Endothelial cell of umbilical vein (primary cell): ENCODE results near the gene KCNA2. TPM values are rescaled to one million over a fixed set of nuclear protein-coding genes. Genes with fewer than 3 reads are reported as not detected.

Source experiments
- BruUV-seq: library from RNA; stranded (reverse); fragments of 400-500 nt; replicated peaks from 2 replicates; lab custom pipeline; 2021; lab: Mats Ljungman, UMichigan
- CTCF ChIA-PET: fragments of 300-600, 350-600 bp; sonication (Branson Sonifier 250); formaldehyde crosslinking; loops from one replicate; lab custom pipeline; 2021; ENCODE audit warnings: antibody characterized with exemption, inconsistent platforms; lab: Charles Lee
- POLR2A ChIA-PET: fragments of 300-600, 350-600 bp; sonication (Branson Sonifier 250); formaldehyde crosslinking; loops from one replicate; lab custom pipeline; 2021; ENCODE audit warnings: antibody characterized with exemption, inconsistent platforms; lab: Charles Lee
- DNase-seq: peaks from one replicate; pipeline ENCODE4 v3.0.0-alpha.2; 2011; ENCODE audit warnings: low read depth, low spot score
- FAIRE-seq: peaks from 2 replicates; lab custom pipeline; 2011; peaks lifted over from hg19 to GRCh38; lab: Jason Lieb, UNC
- H2AFZ ChIP-seq: 2 replicates; pipeline ENCODE4 v1.6.0; 2012; ENCODE audit warnings: low read depth, low read length, control low read depth, inconsistent platforms
- H3K27ac ChIP-seq: 2 replicates; pipeline ENCODE4 v1.5.1; 2011; ENCODE audit warnings: low read depth, mild to moderate bottlenecking, control low read depth, low read length, moderate library complexity; ENCODE audit not compliant: insufficient read depth
- H3K27me3 ChIP-seq, 2 experiments: 2 replicates each; pipeline versions ENCODE4 v1.6.0 to v1.6.1; 2011; ENCODE audit warnings: low read length in 2 of 2, mixed read lengths in 1 of 2; ENCODE audit not compliant: control insufficient read depth in 2 of 2, insufficient read depth in 2 of 2
- H3K36me3 ChIP-seq, 2 experiments: 2 replicates in 1 of 2; 3 replicates in 1 of 2; pipeline ENCODE4 v1.5.1; 2011; ENCODE audit warnings: low read length in 2 of 2, mild to moderate bottlenecking in 1 of 2, moderate library complexity in 1 of 2; ENCODE audit not compliant: control insufficient read depth in 2 of 2, insufficient read depth in 2 of 2; ENCODE audit errors: extremely low read depth in 1 of 2
- H3K4me1 ChIP-seq: 3 replicates; pipeline ENCODE4 v1.5.1; 2011; ENCODE audit warnings: mild to moderate bottlenecking, low read length; ENCODE audit not compliant: control insufficient read depth, insufficient read depth; ENCODE audit errors: extremely low read depth
- H3K4me2 ChIP-seq: 2 replicates; pipeline ENCODE4 v1.6.1; 2011; ENCODE audit warnings: low read length, control low read depth, mixed read lengths; ENCODE audit not compliant: insufficient read depth
- H3K4me3 ChIP-seq, 3 experiments: fragments of 200-600 bp in 1 of 3; sonication (generic), shearing (Covaris generic) in 1 of 3; replicated peaks in 1 of 3; 2 replicates each; pipeline ENCODE4 v1.5.1; 2011 to 2016; ENCODE audit warnings: control low read depth in 3 of 3, low read length in 3 of 3, mild to moderate bottlenecking in 2 of 3, inconsistent platforms in 1 of 3, low read depth in 1 of 3, moderate library complexity in 1 of 3; ENCODE audit not compliant: insufficient read depth in 1 of 3
- H3K79me2 ChIP-seq: 2 replicates; pipeline ENCODE4 v1.6.0; 2012; ENCODE audit warnings: low read length, inconsistent platforms; ENCODE audit not compliant: control insufficient read depth, insufficient read depth
- H3K9ac ChIP-seq: replicated peaks from 2 replicates; pipeline ENCODE3; 2011; ENCODE audit warnings: low read length, control low read depth; ENCODE audit not compliant: insufficient read depth; ENCODE audit errors: extremely low read depth
- H3K9me1 ChIP-seq: replicated peaks from 3 replicates; pipeline ENCODE4 v1.6.0; 2011; ENCODE audit warnings: mild to moderate bottlenecking, low read length; ENCODE audit not compliant: control insufficient read depth, insufficient read depth; ENCODE audit errors: extremely low read depth
- H3K9me3 ChIP-seq: replicated peaks from 2 replicates; pipeline ENCODE4 v1.5.1; 2012; ENCODE audit warnings: low read length, inconsistent platforms; ENCODE audit not compliant: control insufficient read depth, insufficient read depth
- H4K20me1 ChIP-seq: replicated peaks from 2 replicates; pipeline ENCODE3; 2011; ENCODE audit warnings: mild to moderate bottlenecking, low read length; ENCODE audit not compliant: control insufficient read depth, insufficient read depth; ENCODE audit errors: extremely low read depth
- CTCF ChIP-seq, 2 donors: IDR thresholded peaks; 1 replicate in 1 of 2; 2 replicates in 1 of 2; pipeline ENCODE4 v1.5.1; 2011; ENCODE audit warnings: low read length in 2 of 2, mild to moderate bottlenecking in 2 of 2, moderate library complexity in 2 of 2, control low read depth in 1 of 2, inconsistent platforms in 1 of 2, low read depth in 1 of 2; ENCODE audit not compliant: insufficient read depth in 1 of 2; ENCODE audit errors: extremely low read depth in 1 of 2
- EZH2 ChIP-seq: IDR thresholded peaks from 2 replicates; pipeline ENCODE4 v1.6.1; 2012; ENCODE audit warnings: borderline replicate concordance, low read depth, mild to moderate bottlenecking, moderate library complexity, low read length, inconsistent platforms; ENCODE audit not compliant: severe bottlenecking
- FOS ChIP-seq: IDR thresholded peaks from 2 replicates; pipeline ENCODE4 v1.6.1; 2011; ENCODE audit warnings: mild to moderate bottlenecking, low read length, moderate library complexity, borderline replicate concordance; ENCODE audit not compliant: insufficient read depth
- GATA2 ChIP-seq: IDR thresholded peaks from 2 replicates; pipeline ENCODE4 v1.7.0; 2011; ENCODE audit warnings: low read depth, mild to moderate bottlenecking, moderate library complexity, mixed read lengths, low read length; ENCODE audit not compliant: insufficient read length, insufficient read depth
- JUN ChIP-seq: IDR thresholded peaks from 2 replicates; pipeline ENCODE4 v1.6.1; 2011; ENCODE audit warnings: borderline replicate concordance, low read depth; ENCODE audit not compliant: insufficient read length, insufficient read depth
- MAX ChIP-seq: IDR thresholded peaks from 2 replicates; pipeline ENCODE4 v1.6.1; 2011; ENCODE audit not compliant: insufficient read depth, insufficient read length
- MYC ChIP-seq: IDR thresholded peaks from one replicate; pipeline ENCODE4 v1.6.1; 2011; ENCODE audit warnings: mild to moderate bottlenecking, low read depth, low read length
- POLR2A ChIP-seq: IDR thresholded peaks from 2 replicates; pipeline ENCODE4 v1.6.1; 2012; ENCODE audit warnings: low read depth, mild to moderate bottlenecking, control low read depth, low read length
- POLR2AphosphoS5 ChIP-seq: IDR thresholded peaks from 2 replicates; pipeline ENCODE4 v1.6.1; 2012; ENCODE audit warnings: low read depth, mild to moderate bottlenecking, control low read depth, low read length, moderate library complexity; ENCODE audit not compliant: insufficient read depth
- dilution Hi-C: fragments of 300-500 bp; cut with MboI; formaldehyde crosslinking; loops from one replicate; pipeline ENCODE4 v1.15.0; 2019; ENCODE audit warnings: low sequenced_read_pairs; ENCODE audit not compliant: extremely low pct_ligation_motif_present
- intact Hi-C: fragments of 100-400 bp; cut with micrococcal nuclease; formaldehyde crosslinking; loops from one replicate; pipeline ENCODE4 v1.10.0; 2022
- polyA plus RNA-seq, 4 experiments: library from polyadenylated mRNA; depleted of rRNA in 3 of 4; stranded (reverse) in 3 of 4; unstranded in 1 of 4; fragments of >200 nt; gene quantifications; 2 replicates each; pipeline versions ENCODE4 v1.2.1 to v1.2.3, GENCODE V29; 2011 to 2012; ENCODE audit warnings: missing spikeins in 1 of 4
- total RNA-seq: library from RNA; stranded (reverse); gene quantifications from 2 replicates; pipeline ENCODE4 v1.2.3, GENCODE V29; 2021

KCNA2 gene
- total and polyA plus RNA-seq, 2 donors (not counting 3 experiments of a cell fraction or from before 2014, with no cell fraction given) = not detected

GRCh38 chr1:110565565-110565964 is 40.6 kb downstream of the KCNA2 start:
- Histone ChIP-seq H3K4me3 (no peak overlapping the region), H3K4me2 (no peak overlapping the region), H2AFZ (no peak overlapping the region), H3K27ac (no peak overlapping the region), H3K9me3 (no peaks in the 10 kb centered on the region), H3K4me1 (no peaks in the 10 kb centered on the region), H3K79me2 (no peaks in the 10 kb centered on the region), H3K9me1 (no peaks in the 10 kb centered on the region), H3K9ac (no peak overlapping the region), H3K36me3 (no peaks in the 10 kb centered on the region), H3K27me3 (no peaks in the 10 kb centered on the region), H4K20me1 (no peaks in the 10 kb centered on the region)
- POLR2A ChIA-PET = no interaction called here
- intact Hi-C loops (no loop called here), dilution Hi-C loops (no loop called here)
- BruUV-seq = no TSS peak
- no peak for DNase-seq
- FAIRE-seq = no peak
- TF ChIP-seq POLR2AphosphoS5 (no peak), FOS (no peak), POLR2A (no peak), CTCF (IDR thresholded peaks at IDR 0.05; ENCODE audit: extremely low read depth in 1 of 2, insufficient read depth in 1 of 2, low read depth in 1 of 2, low read length in 2 of 2) (no peak), MAX (no peak), MYC (no peak), EZH2 (no peak), JUN (no peak), GATA2 (no peak)
- CTCF ChIA-PET = interaction anchor here (2.6 kb wide), 1 partner anchor 10 kb away, joined by 9 read pairs; no protein-coding TSS in a partner anchor
